ENCODE results near the gene NALF2. TPM values are rescaled to one million over a fixed set of nuclear protein-coding genes. Genes with fewer than 3 reads are reported as not detected.

The NALF2 gene
- polyA plus RNA-seq, 3 donors = 0.09 to 1.2 (median 0.11) TPM

DNA sequence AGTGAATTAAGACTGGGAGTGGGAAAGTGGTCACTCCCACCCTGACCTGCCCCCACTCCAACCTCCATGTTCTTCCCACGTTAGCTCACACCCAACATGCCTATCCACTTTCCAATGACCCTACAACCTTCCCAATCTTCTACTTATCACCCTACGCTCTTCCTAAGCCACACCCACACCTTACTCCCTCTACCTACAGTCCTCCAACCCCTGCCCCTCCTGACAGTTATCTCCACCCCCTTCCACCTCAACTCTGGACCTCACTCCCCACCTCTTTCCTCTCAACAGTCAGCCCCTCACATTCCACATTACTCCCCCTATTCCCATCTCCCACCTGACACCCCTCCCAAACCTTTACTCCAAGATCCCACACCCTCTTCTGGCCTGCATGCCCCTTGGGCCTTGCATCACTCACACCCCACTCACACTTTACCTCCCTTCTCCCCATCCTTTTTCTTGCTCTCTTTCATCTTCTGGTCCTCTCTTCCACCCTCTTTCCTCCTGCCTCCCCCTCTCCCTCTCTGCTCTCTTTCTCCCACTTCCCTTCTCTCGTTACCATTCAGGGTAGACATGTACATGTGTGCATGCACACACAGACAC lies 6.9 kb downstream of the NALF2 start:
- no peak overlapping the region for H3K27ac ChIP-seq (ENCODE audit: low read depth, low read length)
- 73 to 86% (median 83%) methylated on average over 3 of the region's 3 CpGs for WGBS, 3 donors

DNA sequence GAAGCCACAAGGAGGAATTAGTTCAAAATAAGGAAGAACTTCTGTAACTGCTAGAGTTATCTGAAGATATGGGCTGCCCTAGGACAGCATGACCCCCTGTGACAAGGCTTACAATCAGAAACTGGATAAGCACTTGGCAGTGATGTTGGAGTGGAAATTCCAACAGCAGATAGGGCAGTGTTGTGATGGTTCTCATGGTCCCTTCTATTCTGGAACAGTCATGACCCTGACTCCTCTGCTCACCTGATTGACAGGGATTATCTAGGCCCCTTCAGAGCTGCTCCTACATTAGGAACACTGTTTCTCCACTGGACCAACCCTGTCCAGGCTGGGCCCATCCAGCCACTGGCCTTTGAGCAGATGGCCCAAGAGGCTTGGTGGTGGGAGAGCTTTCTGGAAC lies 17.9 kb downstream of the NALF2 start:
- no peak overlapping the region for H3K27ac ChIP-seq (ENCODE audit: low read depth, low read length)

DNA sequence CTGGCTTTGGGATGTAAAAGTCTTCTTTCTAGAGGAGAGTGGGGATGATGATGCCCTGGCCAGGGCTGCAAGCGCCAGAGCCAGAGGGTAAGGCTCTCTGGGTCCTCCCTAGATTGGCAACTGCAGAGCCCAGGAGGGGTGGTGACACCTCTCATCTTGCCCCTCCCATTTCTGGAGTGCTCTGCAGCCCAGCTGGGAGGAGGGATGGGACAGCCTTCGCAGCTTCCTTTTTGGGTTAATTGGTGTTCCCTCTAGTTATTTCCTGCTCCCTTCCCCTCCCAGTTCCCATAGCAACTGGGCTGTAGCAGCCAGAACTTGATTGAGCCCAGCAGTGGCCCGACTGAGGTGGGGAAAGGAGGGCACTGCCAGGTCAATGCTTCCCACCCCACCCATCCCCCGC lies 19.2 kb downstream of the NALF2 start:
- H3K27ac ChIP-seq (ENCODE audit: low read depth, low read length) = no peak overlapping the region
- WGBS, 3 donors = 44 to 83% (median 48%) methylated on average over 2 to 4 of the region's 4 CpGs

DNA sequence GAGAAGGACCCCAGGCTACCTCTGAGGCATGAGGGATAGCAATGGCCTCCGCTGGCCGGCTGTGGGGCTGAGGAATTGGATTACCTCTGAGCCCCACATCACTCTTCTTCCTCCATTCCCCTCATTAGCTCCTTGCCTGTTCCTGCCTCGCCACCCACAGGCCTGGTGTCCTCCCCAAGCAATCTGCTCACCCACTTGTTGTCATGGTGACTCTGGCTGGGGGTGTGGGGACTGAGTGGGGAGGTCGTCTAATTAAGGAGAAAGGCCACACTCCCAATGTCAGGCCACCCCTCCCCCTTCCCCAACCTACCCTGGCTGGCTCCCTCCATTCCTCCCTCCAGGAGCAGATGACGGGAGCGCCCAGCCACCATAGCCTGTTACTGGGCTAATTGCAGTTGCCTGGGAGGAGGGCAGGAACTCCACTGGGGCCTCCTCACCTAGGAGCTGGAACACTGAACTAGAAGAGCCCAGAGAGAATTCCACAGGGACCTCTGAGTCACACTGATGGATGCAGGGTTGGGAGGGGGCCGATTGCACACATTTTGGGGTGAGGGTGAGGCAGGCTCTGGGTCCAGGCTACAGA lies 20.7 kb downstream of the NALF2 start:
- 63 to 85% (median 73%) methylated on average over 2 to 7 of the region's 7 CpGs for WGBS, 3 donors
- no peak overlapping the region for H3K27ac ChIP-seq (ENCODE audit: low read depth, low read length)

GRCh38 chrX:69530306-69530705 lies 26.2 kb downstream of the NALF2 start:
- H3K27ac ChIP-seq (ENCODE audit: low read depth, low read length) = no peak overlapping the region
- 75 to 93% (median 92%) methylated on average over 7 of the region's 7 CpGs for WGBS, 3 donors

GRCh38 chrX:69531031-69531755 lies 27.1 kb downstream of the NALF2 start:
- WGBS, 3 donors = 65 to 81% (median 81%) methylated on average over 6 to 8 of the region's 8 CpGs
- no peak overlapping the region for H3K27ac ChIP-seq (ENCODE audit: low read depth, low read length)

DNA sequence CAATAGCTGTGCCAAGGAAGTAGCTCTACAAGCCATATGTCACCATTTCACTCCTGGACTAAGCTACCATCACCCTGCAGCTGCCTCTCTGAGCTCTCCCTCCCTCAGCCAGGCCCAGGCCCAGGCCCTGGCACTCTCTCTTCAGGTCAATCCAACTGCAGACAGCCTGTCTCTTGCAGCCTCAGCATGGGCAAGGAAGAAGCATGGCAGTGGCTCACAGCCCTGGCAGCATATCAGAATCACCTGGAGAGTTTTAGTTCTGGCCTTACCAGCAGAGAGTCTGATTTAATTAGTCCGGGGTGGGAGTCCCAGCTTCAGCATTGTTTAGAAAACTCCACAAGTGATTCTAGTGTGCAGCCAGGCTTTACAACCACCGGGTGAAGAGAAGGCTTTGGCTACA lies 31.5 kb downstream of the NALF2 start:
- H3K27ac ChIP-seq (ENCODE audit: low read depth, low read length) = no peak overlapping the region
- 62 to 71% (median 66%) methylated on average over 2 of the region's 2 CpGs for WGBS, 3 donors

- 3 to 19% (median 6%) methylated on average over 32 to 45 of the region's 45 CpGs for WGBS, 3 donors
- no peak overlapping the region for H3K27ac ChIP-seq (ENCODE audit: low read depth, low read length)
These were observed 34.3 kb downstream of the NALF2 start for GRCh38 chrX:69538321-69538876.

GRCh38 chrX:69539437-69539836 lies 35.3 kb downstream of the NALF2 start:
- H3K27ac ChIP-seq (ENCODE audit: low read depth, low read length) = no peak overlapping the region
- 56 to 76% (median 59%) methylated on average over 3 to 4 of the region's 4 CpGs for WGBS, 3 donors

DNA sequence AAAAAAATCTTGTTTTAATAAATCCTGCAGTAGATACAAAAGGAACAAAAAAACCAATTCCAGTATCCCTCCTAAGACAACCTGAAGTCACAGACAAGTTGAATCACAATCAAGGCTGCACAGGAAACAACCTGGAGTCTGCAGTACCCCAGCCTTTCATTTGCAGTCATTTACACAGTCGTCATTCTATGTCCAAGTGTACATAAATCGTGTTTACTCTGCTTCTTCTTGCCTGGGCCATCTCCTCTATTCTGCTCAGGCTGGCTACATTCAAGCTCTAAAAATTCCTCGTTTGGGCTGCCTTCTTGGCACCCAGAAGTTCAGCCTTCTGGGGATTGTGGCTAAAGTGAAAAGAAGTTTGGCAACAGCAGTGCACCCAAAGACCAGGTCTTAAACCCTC lies 37.8 kb downstream of the NALF2 start:
- no peak overlapping the region for H3K27ac ChIP-seq (ENCODE audit: low read depth, low read length)
- 43 to 61% (median 44%) methylated on average over 3 of the region's 3 CpGs for WGBS, 3 donors

DNA sequence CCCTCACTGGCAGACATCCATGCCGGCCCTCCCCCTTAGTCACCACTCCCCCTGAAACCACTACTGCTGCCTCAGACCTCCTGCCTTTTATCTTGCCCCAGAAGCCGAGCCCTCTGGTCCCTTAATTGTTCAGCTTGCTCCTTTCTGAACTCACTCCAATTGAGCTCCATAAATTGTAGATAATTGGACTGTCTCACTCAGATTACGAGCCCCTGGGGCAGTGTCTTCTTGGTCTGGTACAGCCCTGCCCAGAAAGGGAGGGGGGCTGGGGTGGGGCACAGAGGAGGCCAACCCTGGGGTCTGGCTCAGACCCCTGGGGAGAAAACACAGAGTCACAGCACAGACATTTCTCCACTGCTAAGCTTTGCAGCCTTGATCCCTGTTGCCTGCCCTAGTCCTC lies 39.4 kb downstream of the NALF2 start:
- H3K27ac ChIP-seq (ENCODE audit: low read depth, low read length) = no peak overlapping the region
- 45 to 48% (median 46%) methylated on average over 3 of the region's 3 CpGs for WGBS, 3 donors

- WGBS, 3 donors = 61 to 87% (median 78%) methylated on average over 3 to 8 of the region's 8 CpGs
These were observed 42.3 kb downstream of the NALF2 start for GRCh38 chrX:69546417-69546816.

DNA sequence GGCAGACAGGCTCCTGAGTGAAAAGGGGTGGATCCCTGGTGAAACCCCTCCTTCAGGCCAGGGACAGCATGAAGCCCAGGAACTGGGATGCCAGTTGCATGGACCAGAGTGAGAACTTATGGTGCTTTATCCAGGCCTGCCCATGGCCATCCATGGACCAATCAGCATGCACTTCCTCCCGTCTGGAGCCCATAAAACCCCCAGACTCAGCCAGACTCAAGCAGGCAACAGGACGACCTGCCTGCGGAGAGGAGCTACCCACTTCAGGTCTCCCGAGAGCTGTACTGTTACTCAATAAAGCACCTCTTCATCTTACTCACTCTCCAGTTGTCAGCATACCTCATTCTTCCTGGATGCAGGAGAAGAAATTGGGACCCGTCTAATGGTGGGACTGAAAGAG lies 42.9 kb downstream of the NALF2 start:
- no peak overlapping the region for H3K27ac ChIP-seq (ENCODE audit: low read depth, low read length)
- WGBS, 3 donors = 88 to 94% (median 90%) methylated on average over 5 of the region's 5 CpGs

More at GRCh38 chrX:69546417-69546816, 42.3 kb downstream of the NALF2 start:
- no peak overlapping the region for H3K27ac ChIP-seq (ENCODE audit: low read depth, low read length)

GRCh38 chrX:69551421-69552009 lies 47.4 kb downstream of the NALF2 start:
- 49 to 59% (median 53%) methylated on average over 7 of the region's 7 CpGs for WGBS, 3 donors
- H3K27ac ChIP-seq (ENCODE audit: low read depth, low read length) = no peak overlapping the region

DNA sequence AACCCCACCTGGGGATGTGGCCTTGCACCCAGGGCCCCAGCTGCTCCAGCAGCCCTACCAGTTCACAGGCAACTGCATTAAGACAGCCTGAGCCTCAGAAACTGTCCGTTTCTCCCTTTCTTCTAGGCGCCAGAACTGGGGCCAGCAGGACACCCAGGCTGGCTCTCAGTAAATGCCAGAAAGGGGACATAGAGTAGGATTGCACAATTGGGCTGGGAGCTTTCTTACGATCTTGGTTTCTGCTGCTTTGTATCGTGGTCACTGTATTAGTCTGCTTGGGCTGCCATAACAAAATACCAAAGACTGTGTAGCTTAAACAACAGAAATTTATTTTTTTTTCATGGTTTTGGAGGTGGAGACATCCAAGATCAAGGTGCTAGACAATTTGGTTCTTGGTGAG lies 48.4 kb downstream of the NALF2 start:
- H3K27ac ChIP-seq (ENCODE audit: low read depth, low read length) = no peak overlapping the region
- WGBS, 3 donors = 65 to 87% (median 67%) methylated on average over 4 of the region's 4 CpGs

Other genes starting within 250 kb of the NALF2 start
- 1 to 10 TPM; 2.5 to 4.2 (median 2.6) TPM for gene EDA, start 111.8 kb downstream of the NALF2 start, polyA plus RNA-seq

All from adipose tissue (tissue), 3 donors.